ENCODE results near the gene IKZF1.
A peak's percentile ranks its signal among the peaks of the same experiment; 100 is the strongest.

The IKZF1 gene

GRCh38 chr7:50371551-50372021 is 67.1 kb downstream of the IKZF1 start:
- no peak for DNase-seq (ENCODE audit: low read depth in 3 of 3)

- no peak for DNase-seq (ENCODE audit: low read depth in 3 of 3)
These were observed 68.4 kb downstream of the IKZF1 start for GRCh38 chr7:50372923-50373322.

- DNase-seq (ENCODE audit: low read depth in 3 of 3) = no peak
These were observed 71.7 kb downstream of the IKZF1 start for GRCh38 chr7:50376056-50376820.

GRCh38 chr7:50377356-50377755 is 72.8 kb downstream of the IKZF1 start:
- DNase-seq (ENCODE audit: low read depth in 3 of 3) = no peak

- DNase-seq (ENCODE audit: low read depth in 3 of 3) = no peak
These were observed 74.6 kb downstream of the IKZF1 start for GRCh38 chr7:50379082-50379481.

GRCh38 chr7:50379539-50379938 is 75.0 kb downstream of the IKZF1 start:
- no peak for DNase-seq (ENCODE audit: low read depth in 3 of 3)

- no peak for DNase-seq (ENCODE audit: low read depth in 3 of 3)
These were observed 77.9 kb downstream of the IKZF1 start for GRCh38 chr7:50382455-50382854.

- no peak for DNase-seq (ENCODE audit: low read depth in 3 of 3)
These were observed 82.8 kb downstream of the IKZF1 start for GRCh38 chr7:50387351-50387750.

GRCh38 chr7:50389961-50390360 is 85.4 kb downstream of the IKZF1 start:
- DNase-seq (ENCODE audit: low read depth in 3 of 3) = no peak

- DNase-seq (ENCODE audit: low read depth in 3 of 3) = no peak
These were observed 86.9 kb downstream of the IKZF1 start for GRCh38 chr7:50391386-50391785.

- DNase-seq (ENCODE audit: low read depth in 3 of 3) = peak in 2 of 3 donors; percentile 38 to 50
These were observed 88.6 kb downstream of the IKZF1 start for GRCh38 chr7:50393076-50393475.

- DNase-seq (ENCODE audit: low read depth in 3 of 3) = peak in 1 of 3 donors; percentile 36
These were observed 89.2 kb downstream of the IKZF1 start for GRCh38 chr7:50393547-50394252.

GRCh38 chr7:50394315-50394714 is 89.8 kb downstream of the IKZF1 start:
- no peak for DNase-seq (ENCODE audit: low read depth in 3 of 3)

- no peak for DNase-seq (ENCODE audit: low read depth in 3 of 3)
These were observed 92.3 kb downstream of the IKZF1 start for GRCh38 chr7:50396856-50397255.

- DNase-seq (ENCODE audit: low read depth in 3 of 3) = no peak
These were observed 92.9 kb downstream of the IKZF1 start for GRCh38 chr7:50397320-50397970.

GRCh38 chr7:50397971-50398324 is 93.4 kb downstream of the IKZF1 start:
- no peak for DNase-seq (ENCODE audit: low read depth in 3 of 3)

- DNase-seq (ENCODE audit: low read depth in 3 of 3) = no peak
These were observed 94.7 kb downstream of the IKZF1 start for GRCh38 chr7:50399206-50399605.

GRCh38 chr7:50399635-50400034 is 95.1 kb downstream of the IKZF1 start:
- DNase-seq (ENCODE audit: low read depth in 3 of 3) = no peak

- no peak for DNase-seq (ENCODE audit: low read depth in 3 of 3)
These were observed 95.6 kb downstream of the IKZF1 start for GRCh38 chr7:50400114-50400513.

- no peak for DNase-seq (ENCODE audit: low read depth in 3 of 3)
These were observed 99.9 kb downstream of the IKZF1 start for GRCh38 chr7:50404392-50404791.

- no peak for DNase-seq (ENCODE audit: low read depth in 3 of 3)
These were observed 100.7 kb downstream of the IKZF1 start for GRCh38 chr7:50405221-50405620.

- DNase-seq (ENCODE audit: low read depth in 3 of 3) = no peak
These were observed 102.4 kb downstream of the IKZF1 start for GRCh38 chr7:50406935-50407334.
